ENCODE data around the gene BICC1.

GRCh38 chr10:58837826-58838225, 325.2 kb downstream of the BICC1 start:
- TF ChIP-seq CTCF (IDR thresholded peaks at IDR 0.05) (no peak), REST (IDR thresholded peaks at IDR 0.05; ENCODE audit: insufficient read depth in 1 of 2, low read depth in 2 of 2, low read length in 1 of 2) (no peak)
